Stimulated activated CD4-positive, alpha-beta T cell treated with anti-CD3 and anti-CD28 coated beads, Interleukin-15, amount 100 ng/mL, for 24 hours (primary cell): Measurements from ENCODE around the gene MRPS35.

Experiments
- DNase-seq: peaks from one replicate; pipeline ENCODE4 v3.0.0-alpha.2; 2020

MRPS35 gene

GRCh38 chr12:27778206-27778605 lies 67.6 kb downstream of the MRPS35 start:
- no peak for DNase-seq

- peak; percentile 29 for DNase-seq
These were observed 68.8 kb downstream of the MRPS35 start for GRCh38 chr12:27779416-27779919.

DNA sequence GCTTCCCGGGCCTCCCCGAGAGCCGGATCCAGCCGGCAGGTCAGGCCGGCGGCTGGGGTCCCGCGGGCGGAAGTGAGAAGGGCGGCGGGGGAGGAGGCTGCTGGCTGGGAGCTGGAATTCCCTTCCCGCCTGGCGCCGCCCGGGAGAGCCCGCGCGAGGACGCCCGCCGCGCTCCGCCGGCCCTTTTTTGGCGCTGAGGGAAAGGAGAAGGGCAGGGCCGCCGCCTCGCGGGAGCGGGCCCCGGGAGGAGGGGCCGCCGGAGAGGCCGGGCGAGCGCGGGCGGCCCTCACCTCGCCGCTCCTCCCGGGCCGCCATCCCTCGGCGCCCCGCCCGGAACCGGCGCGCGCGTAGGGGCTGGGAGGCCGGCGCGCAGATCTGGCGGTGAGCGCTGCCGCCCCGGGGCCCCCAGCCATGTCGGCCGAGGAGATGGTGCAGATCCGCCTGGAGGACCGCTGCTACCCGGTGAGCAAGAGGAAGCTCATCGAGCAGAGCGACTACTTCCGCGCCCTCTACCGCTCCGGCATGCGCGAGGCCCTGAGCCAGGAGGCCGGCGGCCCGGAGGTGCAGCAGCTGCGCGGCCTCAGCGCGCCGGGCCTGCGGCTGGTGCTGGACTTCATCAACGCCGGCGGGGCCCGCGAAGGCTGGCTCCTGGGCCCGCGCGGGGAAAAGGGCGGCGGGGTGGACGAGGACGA lies 69.4 kb downstream of the MRPS35 start, which contains the start of the genes KLHL42 and MANSC4:
Gene KLHL42, plus strand, starts transcription at position 314 of the 692 bp plus-strand sequence. Its CDS starts 98 bp downstream, at position 412.
Gene MANSC4, minus strand, starts transcription at position 317 of the 692 bp plus-strand sequence. CDS start 8,960 bp downstream, outside the sequence.
- peak; percentile 74 for DNase-seq

- peak; percentile 50 for DNase-seq
These were observed 70.2 kb downstream of the MRPS35 start for GRCh38 chr12:27780612-27781408.

DNA sequence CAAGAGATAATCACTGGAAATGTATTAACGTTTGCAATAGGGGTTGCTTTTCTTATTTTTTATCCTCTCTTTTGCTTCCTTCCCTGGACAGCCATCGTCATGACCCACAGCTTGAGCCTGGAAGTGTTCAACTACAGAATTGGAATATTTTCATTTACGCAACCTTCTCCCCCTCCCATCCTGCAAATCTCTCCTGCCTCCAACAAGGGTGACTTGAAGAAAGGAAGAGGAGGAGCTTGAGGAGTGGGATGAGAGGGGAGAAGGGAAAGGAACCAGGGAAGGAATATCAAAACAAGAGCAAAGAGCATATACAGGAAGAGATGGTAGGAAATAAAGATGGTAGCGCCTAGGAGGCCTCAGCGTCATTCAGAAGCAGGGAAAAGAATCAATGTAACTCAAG lies 71.0 kb downstream of the MRPS35 start:
- no peak for DNase-seq

- no peak for DNase-seq
These were observed 71.8 kb downstream of the MRPS35 start for GRCh38 chr12:27782481-27782880.

DNA sequence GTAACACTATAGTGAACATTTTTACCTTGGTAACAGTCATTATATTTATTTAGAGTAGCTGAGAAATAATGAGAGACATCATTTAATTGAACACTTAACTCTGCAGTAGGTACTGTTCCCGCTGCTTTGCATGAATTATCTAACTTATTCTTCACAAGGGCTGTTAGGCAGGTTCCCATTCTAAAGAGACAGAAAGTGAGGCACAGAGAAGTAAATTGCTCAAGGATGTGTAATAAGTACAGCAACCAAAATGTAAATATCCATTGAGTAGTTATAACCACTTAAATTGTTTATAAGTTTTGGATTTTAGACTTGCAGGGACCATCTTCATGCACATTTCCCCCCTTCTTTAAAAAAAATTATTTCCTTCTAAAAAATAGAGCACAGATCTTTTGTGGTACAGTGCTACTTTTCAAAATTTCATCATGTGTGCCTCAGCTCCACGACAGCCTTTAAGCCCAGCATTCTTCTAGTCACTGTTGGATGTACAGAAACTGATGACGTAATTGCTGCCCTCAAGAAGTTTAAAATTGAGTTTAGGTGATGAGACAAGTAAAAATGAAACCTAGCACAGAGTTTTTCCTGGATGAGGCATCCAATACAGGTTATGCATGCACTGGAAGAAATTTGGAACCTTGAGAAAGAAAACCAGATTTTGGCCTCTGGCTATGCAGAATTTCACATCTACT lies 75.4 kb downstream of the MRPS35 start:
- DNase-seq = no peak

DNA sequence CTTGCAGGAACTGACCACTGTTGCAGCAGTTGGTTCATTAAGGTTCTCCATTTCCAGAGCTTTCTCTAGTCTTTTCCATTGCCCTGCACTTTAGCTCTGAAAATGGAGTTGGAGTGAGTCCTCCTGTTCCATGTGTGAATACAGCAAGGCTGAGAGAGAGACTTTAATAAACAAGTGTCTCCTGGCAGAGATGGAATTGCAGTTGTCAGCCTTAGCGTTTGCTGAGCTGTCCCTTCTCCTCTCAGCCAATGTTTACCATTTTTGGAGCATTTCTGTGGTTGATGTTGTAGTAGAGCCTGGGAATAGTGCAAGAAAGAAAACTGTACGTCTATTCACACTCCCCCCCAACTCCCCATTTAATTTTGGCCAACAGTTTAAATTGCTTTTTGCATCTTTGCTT lies 76.9 kb downstream of the MRPS35 start:
- DNase-seq = no peak

DNA sequence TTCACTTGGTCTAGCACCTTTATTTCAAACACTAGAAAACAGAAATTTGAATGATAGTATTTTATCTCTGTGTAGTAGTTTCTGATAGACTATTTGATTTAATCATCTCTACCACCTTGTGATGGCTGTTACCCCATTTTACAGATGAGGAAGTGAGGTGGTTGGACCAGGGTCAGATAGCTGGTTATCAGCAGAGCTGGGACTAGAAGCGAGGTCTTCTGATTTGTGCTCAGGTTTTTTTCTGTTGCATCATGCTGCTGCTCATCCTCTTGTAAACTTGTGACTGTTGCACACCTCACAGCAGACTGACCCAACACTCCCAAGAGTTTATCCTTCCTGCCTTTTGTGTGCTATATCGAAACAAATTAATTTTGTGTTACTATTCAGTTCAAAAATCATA lies 79.5 kb downstream of the MRPS35 start:
- DNase-seq = no peak

- no peak for DNase-seq
These were observed 84.4 kb downstream of the MRPS35 start for GRCh38 chr12:27794818-27795584.

DNA sequence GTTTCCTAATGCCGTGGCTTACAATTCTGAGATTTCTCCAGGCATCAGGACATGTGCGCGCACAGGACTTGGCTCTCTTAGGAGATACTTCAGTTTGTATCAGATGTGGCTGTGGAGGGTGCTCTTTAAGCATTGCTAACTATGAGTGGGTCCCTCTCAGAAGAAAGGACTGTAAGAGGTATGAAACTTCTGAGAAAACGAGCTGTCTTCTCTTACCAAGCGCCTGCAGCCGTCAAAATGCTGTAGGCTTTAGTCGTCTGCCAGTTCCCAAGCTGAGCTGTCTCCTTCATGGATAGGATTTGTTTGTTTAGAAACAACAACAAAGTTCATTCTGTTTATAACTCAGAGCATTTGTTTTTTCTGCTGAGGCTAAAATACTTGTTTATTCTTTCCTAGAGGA lies 85.5 kb downstream of the MRPS35 start:
- no peak for DNase-seq

DNA sequence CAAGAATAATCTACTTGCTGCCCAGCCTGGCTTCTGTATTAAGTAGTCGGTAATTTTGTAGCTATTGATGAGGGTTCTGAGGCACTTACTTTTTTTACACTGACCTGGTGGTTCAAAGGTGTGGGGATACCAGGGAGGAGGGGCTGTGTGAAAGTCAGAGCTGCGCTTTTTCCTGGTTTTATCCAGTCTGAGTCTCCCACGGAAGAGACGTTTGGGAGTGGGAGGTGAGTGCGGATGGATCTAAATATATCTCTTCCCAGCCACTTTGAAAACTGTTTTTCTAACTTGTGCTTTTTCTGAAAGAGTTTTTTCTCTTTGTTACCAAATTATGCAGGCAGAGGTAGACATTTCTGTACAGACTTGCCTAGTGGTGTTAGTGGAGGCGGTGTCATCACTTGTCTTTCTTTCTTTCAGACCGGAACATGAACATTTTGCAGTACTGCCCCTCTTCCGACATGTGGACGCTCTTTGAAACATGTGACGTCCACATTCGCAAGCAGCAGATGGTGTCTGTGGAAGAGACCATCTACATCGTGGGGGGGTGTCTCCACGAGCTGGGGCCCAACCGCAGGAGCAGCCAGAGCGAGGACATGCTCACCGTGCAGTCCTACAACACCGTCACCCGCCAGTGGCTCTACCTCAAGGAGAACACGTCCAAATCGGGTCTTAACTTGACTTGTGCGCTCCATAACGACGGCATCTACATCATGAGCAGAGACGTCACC lies 86.8 kb downstream of the MRPS35 start:
- DNase-seq = no peak

DNA sequence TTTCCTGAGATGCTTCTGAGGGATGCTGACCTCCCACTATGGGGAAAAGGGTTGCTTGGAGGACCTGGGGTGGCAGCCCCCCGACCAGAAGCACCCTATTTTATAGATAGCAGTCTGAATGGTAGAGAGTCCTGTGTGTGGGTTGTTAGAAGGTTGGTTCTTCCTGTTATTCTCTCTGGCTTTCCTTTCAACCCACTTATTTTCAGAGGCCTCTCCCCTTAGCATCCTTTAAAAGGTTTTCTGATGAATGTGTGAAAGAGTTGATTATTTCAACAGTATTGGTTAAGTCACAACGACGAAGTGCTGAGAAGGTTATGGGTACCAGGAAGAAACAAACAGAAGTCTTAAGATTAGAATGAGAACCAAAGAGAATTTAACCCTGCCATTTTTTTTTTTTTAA lies 90.2 kb downstream of the MRPS35 start:
- no peak for DNase-seq

- no peak for DNase-seq
These were observed 91.0 kb downstream of the MRPS35 start for GRCh38 chr12:27801630-27802029.

GRCh38 chr12:27802511-27802910 lies 91.9 kb downstream of the MRPS35 start:
- peak; percentile 30 for DNase-seq

- DNase-seq = no peak
These were observed 92.3 kb downstream of the MRPS35 start for GRCh38 chr12:27802936-27803335.

DNA sequence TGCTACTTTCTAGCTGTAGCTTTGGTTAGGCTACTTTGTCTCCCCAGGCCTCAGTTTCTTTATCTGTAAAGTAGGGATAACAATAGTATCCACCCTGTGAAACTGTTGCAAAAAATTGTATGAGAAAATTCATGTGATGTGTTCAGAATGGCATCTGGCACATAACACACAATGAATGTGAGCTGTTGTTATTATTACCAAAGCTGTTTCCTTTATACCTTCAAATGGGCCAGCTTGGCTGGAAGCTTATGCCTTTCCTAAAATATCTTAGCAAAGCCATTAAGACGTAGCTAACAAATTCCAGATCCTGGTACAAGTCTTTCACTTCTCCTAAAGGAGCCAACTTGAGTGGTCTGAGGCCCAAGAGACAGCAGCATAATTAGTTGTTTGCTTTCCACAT lies 94.6 kb downstream of the MRPS35 start:
- no peak for DNase-seq
